Osteocyte (in vitro differentiated cells): ENCODE measurements around the gene EIF4G1. TPM values are rescaled to one million over a fixed set of nuclear protein-coding genes. Genes with fewer than 3 reads are reported as not detected.

Experiments
- DNase-seq: peaks from one replicate; pipeline ENCODE4 v3.0.0; 2021; ENCODE audit warnings: mixed read lengths; ENCODE audit not compliant: unreplicated experiment; ENCODE audit errors: extremely low spot score
- H3K27ac Mint-ChIP-seq: one replicate; pipeline ENCODE4 v1.8.0; 2021; ENCODE audit warnings: mild to moderate bottlenecking, mixed read lengths; ENCODE audit not compliant: unreplicated experiment
- H3K27me3 Mint-ChIP-seq: one replicate; pipeline ENCODE4 v1.8.0; 2021; ENCODE audit warnings: mixed read lengths; ENCODE audit not compliant: unreplicated experiment
- H3K36me3 Mint-ChIP-seq: one replicate; pipeline ENCODE4 v1.8.0; 2021; ENCODE audit warnings: mixed read lengths; ENCODE audit not compliant: unreplicated experiment
- H3K4me1 Mint-ChIP-seq: one replicate; pipeline ENCODE4 v1.8.0; 2021; ENCODE audit warnings: mixed read lengths; ENCODE audit not compliant: unreplicated experiment
- H3K4me3 Mint-ChIP-seq: one replicate; pipeline ENCODE4 v1.8.0; 2021; ENCODE audit warnings: mild to moderate bottlenecking, moderate library complexity, mixed read lengths; ENCODE audit not compliant: unreplicated experiment
- H3K9me3 Mint-ChIP-seq: one replicate; pipeline ENCODE4 v1.8.0; 2021; ENCODE audit warnings: mixed read lengths; ENCODE audit not compliant: unreplicated experiment
- CTCF ChIP-seq: fragments of 200-600 bp; sonication (generic); IDR thresholded peaks from 2 replicates; pipeline ENCODE4 v1.5.0; 2021; ENCODE audit warnings: antibody characterized with exemption, mild to moderate bottlenecking, moderate library complexity
- total RNA-seq: library from RNA; stranded (reverse); gene quantifications from 2 replicates; pipeline ENCODE4 v1.2.1, GENCODE V29; 2021

EIF4G1 gene
- total RNA-seq, 1 donor from 2014 or later: 385 TPM

- DNase-seq: no peak
- no peaks in the 10 kb centered on the region for H3K9me3 Mint-ChIP-seq
- no peaks in the 10 kb centered on the region for H3K36me3 Mint-ChIP-seq
- H3K27me3 Mint-ChIP-seq: peaks cover 39% of the 10 kb centered on the region
- TF ChIP-seq CTCF: no peak
- no peak overlapping the region for H3K27ac Mint-ChIP-seq
- H3K4me3 Mint-ChIP-seq: no peak overlapping the region
- peaks cover 12% of the 10 kb centered on the region for H3K4me1 Mint-ChIP-seq
These were observed 68.1 kb downstream of the EIF4G1 start for GRCh38 chr3:184382326-184383032.

DNA sequence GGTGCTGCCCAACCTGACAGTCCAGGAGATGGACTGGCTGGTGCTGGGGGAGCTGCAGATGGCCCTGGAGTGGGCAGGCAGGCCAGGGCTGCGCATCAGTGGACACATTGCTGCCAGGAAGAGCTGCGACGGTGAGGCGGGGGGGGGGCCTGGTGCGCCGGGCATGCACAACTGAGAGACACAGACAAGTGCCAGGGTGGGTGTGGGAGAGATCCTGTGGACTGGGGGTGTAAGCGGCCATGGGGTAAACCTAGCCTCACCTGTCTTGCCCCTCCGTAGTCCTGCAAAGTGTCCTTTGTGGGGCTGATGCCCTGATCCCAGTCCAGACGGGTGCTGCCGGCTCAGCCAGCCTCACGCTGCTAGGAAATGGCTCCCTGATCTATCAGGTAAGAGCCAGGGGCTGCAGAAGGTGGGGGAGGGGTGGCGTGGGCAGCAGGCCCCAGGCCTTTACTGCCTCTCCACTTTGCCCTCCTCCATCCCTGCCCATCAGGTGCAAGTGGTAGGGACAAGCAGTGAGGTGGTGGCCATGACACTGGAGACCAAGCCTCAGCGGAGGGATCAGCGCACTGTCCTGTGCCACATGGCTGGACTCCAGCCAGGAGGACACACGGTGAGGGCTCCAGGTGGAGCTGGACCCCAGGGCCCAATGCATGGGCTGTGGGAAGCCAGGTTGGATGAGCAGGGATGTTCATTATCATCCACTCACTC, 68.8 kb downstream of the EIF4G1 start:
- Mint-ChIP-seq H3K27ac (no peak overlapping the region), H3K4me3 (no peak overlapping the region), H3K4me1 (peaks cover 8% of the 10 kb centered on the region), H3K36me3 (no peaks in the 10 kb centered on the region), H3K27me3 (peaks cover 34% of the 10 kb centered on the region), H3K9me3 (no peaks in the 10 kb centered on the region)
- DNase-seq: no peak
- TF ChIP-seq CTCF: no peak

DNA sequence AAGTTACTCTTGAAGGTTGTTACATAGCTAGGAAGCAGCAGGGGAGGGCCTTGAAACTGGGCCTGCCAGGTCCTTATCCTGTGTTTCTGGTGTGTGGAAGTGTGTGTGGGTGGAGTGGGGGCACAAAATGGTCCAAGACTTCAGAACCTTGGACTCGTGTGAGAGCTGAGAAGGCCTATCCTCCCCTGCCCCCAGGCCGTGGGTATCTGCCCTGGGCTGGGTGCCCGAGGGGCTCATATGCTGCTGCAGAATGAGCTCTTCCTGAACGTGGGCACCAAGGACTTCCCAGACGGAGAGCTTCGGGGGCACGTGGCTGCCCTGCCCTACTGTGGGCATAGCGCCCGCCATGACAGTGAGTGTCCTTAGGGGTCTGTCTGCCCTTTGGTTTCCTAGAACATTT, 69.9 kb downstream of the EIF4G1 start:
- Mint-ChIP-seq H3K27ac (no peak overlapping the region), H3K9me3 (no peaks in the 10 kb centered on the region), H3K4me1 (peaks cover 3% of the 10 kb centered on the region), H3K27me3 (peaks cover 26% of the 10 kb centered on the region), H3K4me3 (no peak overlapping the region), H3K36me3 (no peaks in the 10 kb centered on the region)
- no peak for TF ChIP-seq CTCF
- no peak for DNase-seq

Other genes with a start within 250 kb of the EIF4G1 start
- not detected in 2 replicates for gene HTR3E, start 217.5 kb upstream of the EIF4G1 start, total RNA-seq
- gene EIF2B5, start 179.2 kb upstream of the EIF4G1 start, total RNA-seq: 30.3 and 30.4 TPM in 2 replicates
- 110 and 121 TPM in 2 replicates for gene DVL3, start 159.2 kb upstream of the EIF4G1 start, total RNA-seq
- 398 and 419 TPM in 2 replicates for gene AP2M1, start 139.8 kb upstream of the EIF4G1 start, total RNA-seq
- 60.5 and 69.5 TPM in 2 replicates for gene ABCF3, start 128.4 kb upstream of the EIF4G1 start, total RNA-seq
- 0.11 TPM in 1 of 2 replicates, not detected in the other for gene VWA5B2, start 85.0 kb upstream of the EIF4G1 start, total RNA-seq
- gene ALG3, start 65.6 kb upstream of the EIF4G1 start, total RNA-seq: 38.2 and 40.7 TPM in 2 replicates
- 3.9 and 4.5 TPM in 2 replicates for gene EEF1AKMT4, start 64.9 kb upstream of the EIF4G1 start, total RNA-seq
- gene CAMK2N2, start 53.1 kb upstream of the EIF4G1 start, total RNA-seq: 1.8 and 2.0 TPM in 2 replicates
- not detected in 2 replicates for gene ECE2, start 38.6 kb upstream of the EIF4G1 start, total RNA-seq
- 222 and 239 TPM in 2 replicates for gene PSMD2, start 15.4 kb upstream of the EIF4G1 start, total RNA-seq
- 10.1 and 11.3 TPM in 2 replicates for gene FAM131A, start 23.0 kb downstream of the EIF4G1 start, total RNA-seq
- gene CLCN2, start 47.0 kb downstream of the EIF4G1 start, total RNA-seq: 9.4 and 9.7 TPM in 2 replicates
- gene POLR2H, start 47.1 kb downstream of the EIF4G1 start, total RNA-seq: 56.4 and 57.7 TPM in 2 replicates
- not detected in 2 replicates for gene THPO, start 63.6 kb downstream of the EIF4G1 start, total RNA-seq
- gene CHRD, start 65.4 kb downstream of the EIF4G1 start, total RNA-seq: 2.7 and 4.4 TPM in 2 replicates
- gene EPHB3, start 247.2 kb downstream of the EIF4G1 start, total RNA-seq: 10.6 and 11.4 TPM in 2 replicates